Activated CD4-positive, CD25-positive, alpha-beta regulatory T cell treated with anti-CD3 and anti-CD28 coated beads, Interleukin-2, amount 50 U/mL, for 24 hours (primary cell): ENCODE results near the gene POMT2.
"Not testable (repeated sequence)": the region's sequence is repeated elsewhere in the genome, so short reads cannot be mapped to it uniquely, and the experiment has no call there.

ENCODE experiments used
- ATAC-seq, 2 donors: fragments of 150-1000 bp; cut with Tn5 transposase; one replicate each; pipeline ENCODE4 v1.10.0; 2021; ENCODE audit warnings: mild to moderate bottlenecking in 1 of 2, moderate library complexity in 1 of 2

The POMT2 gene

DNA sequence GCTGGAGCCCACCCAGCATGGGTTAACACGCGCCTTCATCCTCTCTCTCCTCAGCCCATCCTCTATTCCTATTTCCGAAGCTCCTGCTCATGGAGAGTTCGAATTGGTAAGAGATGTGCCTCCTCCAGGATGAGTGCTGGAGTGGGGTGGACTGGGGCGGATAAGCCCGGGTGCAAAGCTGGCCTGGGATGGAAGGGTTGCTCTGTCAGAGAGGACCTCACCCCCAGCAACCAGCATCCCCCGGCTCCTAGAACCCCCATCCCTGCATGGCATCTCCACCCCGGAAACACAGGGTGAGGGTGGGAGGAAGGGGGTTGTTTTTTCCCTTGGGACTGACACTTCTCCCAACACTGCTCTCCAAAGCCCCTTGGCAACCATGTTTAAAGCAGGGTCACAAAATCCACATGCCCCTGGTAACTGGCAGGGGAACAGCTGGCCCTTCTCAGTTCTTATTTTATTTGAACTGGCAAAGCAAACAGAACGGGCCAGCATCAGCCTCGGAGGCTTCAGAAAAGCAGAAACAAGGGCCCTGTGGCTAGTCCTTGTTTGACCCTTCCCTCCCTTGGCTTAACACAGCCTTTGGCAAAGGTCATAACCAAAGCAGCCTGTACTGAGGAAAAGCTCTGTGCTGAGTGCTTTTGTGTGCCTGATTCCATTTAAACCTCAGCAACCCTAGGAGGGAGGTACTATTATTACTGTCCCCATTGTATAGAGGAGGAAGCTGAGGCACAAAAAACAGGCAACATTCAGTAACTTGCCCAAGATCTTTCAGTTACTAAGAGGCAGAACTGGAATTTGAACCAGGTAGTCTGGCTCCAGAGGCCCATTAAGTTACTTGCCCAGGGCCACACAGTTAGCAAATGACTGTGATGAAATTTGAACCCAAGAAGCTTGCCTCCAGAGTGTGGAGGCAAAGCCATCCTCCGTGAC is 4.4 kb upstream of the POMT2 start:
- ATAC-seq = no peak

DNA sequence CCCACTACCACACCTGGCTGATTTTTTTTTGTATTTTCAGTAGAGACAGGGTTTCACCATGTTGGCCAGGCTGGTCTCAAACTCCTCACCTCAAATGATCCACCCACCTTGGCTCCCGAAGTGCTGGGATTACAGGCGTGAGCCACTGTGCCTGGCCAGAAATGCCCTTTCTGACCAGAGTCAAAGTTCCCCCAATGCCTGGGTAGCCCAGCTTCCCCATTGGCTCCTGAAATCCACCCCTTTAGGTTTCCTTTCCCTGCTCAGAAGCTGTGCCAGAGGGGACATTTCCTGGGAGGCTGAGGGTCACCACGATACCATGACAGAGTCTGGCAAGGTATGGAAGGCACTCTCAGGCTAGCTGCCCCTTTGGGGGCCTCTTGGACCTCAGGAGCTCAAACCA is 3.6 kb upstream of the POMT2 start:
- ATAC-seq = no peak

DNA sequence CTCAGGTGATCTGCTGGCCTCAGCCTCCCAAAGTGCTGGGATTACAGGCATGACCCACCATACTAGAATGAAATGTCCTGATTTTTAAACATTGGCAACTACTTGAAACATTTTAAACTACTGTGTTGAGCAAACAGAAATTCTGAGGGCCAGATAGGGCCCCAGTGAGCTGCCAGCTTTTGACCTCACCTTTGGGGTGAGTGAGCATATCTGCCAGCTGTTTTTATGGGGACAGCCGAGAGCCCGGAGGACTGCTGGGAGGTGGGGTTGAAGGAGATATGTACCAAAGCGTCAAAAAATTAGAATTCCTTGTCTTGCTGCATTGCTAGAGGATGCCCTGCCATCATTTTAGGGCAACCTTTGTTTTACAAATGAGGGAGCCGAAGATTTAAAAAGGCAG is 2.9 kb upstream of the POMT2 start:
- no peak for ATAC-seq

DNA sequence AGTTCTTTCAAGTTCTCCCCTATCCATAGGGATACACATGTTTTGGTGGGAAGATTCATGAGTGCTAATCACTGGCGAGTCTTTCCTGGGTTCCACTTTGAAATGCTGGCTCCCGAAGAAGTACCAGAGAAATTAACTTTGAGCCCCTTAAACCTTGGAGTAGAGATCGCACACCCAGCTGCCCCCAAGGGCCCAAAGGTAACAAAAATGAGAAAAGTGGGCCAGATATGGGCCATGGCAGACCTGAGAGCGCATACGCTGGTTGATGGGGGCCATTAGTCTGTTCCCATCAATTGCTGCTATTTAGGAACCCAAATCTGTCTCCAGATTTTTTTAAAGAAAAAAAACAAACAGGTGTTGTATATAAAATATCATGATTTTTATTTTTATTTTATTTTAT is 2.3 kb upstream of the POMT2 start:
- ATAC-seq = no peak

- no peak for ATAC-seq
These were observed 1.7 kb upstream of the POMT2 start for GRCh38 chr14:77322250-77322902.

DNA sequence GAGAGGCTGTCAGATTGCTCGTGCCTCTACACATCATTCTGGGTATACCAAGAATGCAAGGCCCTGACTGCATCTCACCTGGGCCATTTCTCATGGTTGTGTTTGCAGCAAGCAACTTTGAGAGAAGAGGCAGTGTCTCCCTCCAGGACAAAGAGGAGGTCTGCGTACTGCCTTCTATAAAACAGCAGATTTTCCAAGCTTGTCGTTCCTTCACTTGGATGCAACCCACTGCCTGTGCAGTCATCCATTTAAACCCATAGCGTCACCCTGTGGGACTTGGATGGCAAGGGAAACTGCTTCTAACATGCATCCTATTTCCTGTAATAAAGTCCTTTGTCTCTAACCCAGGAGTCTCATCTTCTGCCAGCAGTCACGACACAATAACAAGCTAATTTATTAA is 1.3 kb downstream of the POMT2 start:
- ATAC-seq = no peak

DNA sequence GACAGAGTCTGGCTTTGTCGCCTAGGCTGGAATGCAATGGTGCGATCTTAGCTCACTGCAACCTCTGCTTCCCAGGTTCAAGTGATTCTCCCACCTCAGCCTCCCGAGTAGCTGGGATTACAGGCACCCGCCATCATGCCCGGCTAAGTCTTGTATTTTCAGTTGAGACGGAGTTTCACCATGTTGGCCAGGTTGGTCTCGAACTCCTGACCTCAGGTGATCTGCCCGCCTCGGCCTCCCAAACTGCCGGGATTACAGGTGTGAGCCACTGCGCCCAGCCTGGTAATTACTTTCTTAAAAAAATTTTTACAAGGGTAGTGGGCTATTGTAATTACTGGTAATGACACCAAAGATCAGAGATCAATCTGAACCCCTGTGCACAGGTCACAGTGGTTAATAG is 1.9 kb downstream of the POMT2 start:
- ATAC-seq = not testable (repeated sequence)

GRCh38 chr14:77318006-77318553 is 2.6 kb downstream of the POMT2 start:
- ATAC-seq = no peak

- ATAC-seq = no peak
These were observed 3.8 kb downstream of the POMT2 start for GRCh38 chr14:77316872-77317301.

- no peak for ATAC-seq
These were observed 4.5 kb downstream of the POMT2 start for GRCh38 chr14:77316195-77316505.

- no peak for ATAC-seq
These were observed 5.9 kb downstream of the POMT2 start for GRCh38 chr14:77314539-77315457.

- no peak for ATAC-seq
These were observed 6.6 kb downstream of the POMT2 start for GRCh38 chr14:77314043-77314442.

GRCh38 chr14:77313371-77313770 is 7.3 kb downstream of the POMT2 start:
- no peak for ATAC-seq

DNA sequence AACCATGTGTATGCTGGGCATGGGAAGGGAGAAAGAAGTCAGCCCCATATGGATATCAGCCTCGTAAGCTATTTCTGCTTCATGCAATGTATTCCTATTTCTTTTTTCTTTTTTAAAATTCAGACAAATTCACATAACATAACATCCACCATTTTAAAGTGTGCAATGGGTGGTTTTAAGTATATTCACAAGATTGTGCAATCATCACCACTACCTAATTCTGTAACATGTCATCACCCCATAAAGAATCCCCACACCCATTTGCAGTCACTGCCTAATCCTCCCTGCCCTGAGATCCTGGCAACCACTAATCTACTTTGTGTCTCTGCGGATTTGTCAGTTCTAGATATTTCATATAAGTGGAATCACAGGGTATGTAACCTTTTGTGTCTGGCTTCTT is 9.5 kb downstream of the POMT2 start:
- ATAC-seq = no peak

DNA sequence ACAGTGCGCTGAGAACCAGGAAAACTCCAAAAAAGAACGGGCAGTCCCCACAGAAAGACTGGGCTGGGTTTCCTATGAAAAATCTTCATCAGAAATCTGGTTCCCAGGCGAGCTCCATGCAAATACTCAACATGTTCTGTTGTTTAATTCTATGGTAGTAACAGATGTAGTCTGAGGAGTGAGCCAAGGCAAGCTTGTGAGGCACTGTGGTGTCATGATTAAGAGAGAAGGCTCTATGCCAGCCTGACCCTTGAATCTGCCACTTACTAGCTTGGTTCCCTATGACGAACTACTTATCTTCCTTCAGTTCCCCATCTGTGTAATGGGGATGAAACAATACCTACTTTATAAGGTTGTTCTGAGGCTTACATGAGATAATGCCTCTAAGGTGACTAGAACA is 10.7 kb downstream of the POMT2 start:
- no peak for ATAC-seq

- ATAC-seq = no peak
These were observed 11.6 kb downstream of the POMT2 start for GRCh38 chr14:77309131-77309530.

DNA sequence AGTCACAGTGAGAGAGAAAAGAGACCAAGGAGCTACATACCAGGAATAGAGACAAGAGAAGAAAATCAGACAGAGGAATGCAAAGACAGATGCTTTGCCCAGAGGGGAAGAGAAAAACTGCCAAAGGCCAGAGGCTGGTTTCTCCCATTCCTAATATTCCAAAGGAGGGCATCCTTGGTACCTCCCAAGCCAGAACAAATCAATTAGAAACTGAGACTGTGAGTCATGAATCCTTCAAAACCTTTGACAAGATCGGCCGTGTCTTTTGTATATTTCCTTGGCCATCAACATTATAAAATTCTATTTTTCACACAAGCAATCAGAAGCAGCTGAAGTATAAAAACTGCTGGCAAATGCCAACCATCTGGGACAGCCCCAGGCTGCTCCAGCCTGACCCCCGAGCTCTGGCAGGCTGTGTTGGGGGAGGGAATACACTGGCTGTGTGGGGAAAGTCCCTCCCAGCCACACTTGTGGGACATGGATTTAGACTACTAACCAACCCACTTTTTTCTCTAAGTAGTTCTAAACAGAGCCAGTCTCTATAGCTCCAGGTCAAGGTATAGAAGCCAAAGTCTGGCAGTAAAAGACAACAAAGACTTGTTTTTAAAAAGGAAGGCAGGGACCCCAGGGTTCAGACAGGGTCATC is 13.7 kb downstream of the POMT2 start:
- ATAC-seq = no peak

GRCh38 chr14:77306416-77306815 is 14.3 kb downstream of the POMT2 start:
- ATAC-seq = no peak

DNA sequence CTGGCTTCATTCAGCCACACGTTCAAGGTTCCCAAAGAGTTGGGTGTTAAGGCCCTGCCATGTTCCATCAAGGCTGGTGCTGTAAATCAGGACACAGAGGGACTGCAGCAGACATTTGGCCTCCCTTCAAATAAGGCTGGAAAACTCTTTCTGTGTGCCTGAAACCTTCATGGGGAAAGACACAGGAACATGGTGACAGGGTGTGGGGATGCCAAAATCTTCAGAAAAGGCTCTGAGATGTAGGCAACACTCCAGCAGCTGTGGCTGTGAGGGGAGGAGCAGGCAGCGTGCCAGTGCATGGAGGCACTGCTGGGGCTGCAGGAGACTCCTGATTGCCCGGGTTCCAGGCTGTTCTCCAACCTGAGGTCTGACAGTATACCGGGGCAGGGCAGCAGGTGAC is 15.0 kb downstream of the POMT2 start:
- no peak for ATAC-seq

GRCh38 chr14:77303417-77304156 is 17.1 kb downstream of the POMT2 start:
- ATAC-seq = peak; percentile 78 to 80

- peak; percentile 90 to 91 for ATAC-seq
These were observed 17.8 kb downstream of the POMT2 start for GRCh38 chr14:77302926-77303325.

GRCh38 chr14:77301103-77301502 is 19.6 kb downstream of the POMT2 start:
- no peak for ATAC-seq
